ENCODE measurements around the gene HSPB7.
A peak's percentile ranks its signal among the peaks of the same experiment; 100 is the strongest.
"Not testable (repeated sequence)": the region's sequence is repeated elsewhere in the genome, so short reads cannot be mapped to it uniquely, and the experiment has no call there.

Gene HSPB7

DNA sequence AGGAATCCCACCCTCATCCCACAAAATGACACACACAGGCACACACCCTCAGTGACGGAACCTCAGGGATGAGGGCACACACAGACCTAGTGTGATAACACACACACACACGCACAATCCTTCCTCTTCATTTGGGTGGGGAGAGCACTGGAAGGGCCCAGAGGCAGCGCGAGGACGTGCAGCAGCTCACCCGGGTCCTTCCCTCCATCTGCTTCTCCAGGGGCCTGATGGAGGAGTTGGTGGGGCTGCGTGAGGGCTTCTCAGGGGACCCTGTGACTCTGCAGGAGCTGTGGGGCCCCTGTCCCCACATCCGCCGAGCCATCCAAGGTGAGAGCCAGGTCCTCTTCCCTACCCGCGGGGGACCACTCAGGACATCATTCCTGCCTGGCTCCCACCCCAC, 4.5 kb upstream of the HSPB7 start:
- no peaks in the 10 kb centered on the region for H3K36me3 ChIP-seq (replicated peaks in 1 of 2; ENCODE audit: control insufficient read depth in 2 of 2, insufficient read depth in 2 of 2, low read length in 2 of 2)
- peaks cover 0 to 77% (median 0%) of the 10 kb centered on the region in 3 experiments for H3K27me3 ChIP-seq (ENCODE audit: control insufficient read depth in 3 of 3, insufficient read depth in 3 of 3, low read depth in 1 of 3, low read length in 3 of 3)
- no peak overlapping the region for H4K91ac ChIP-seq (ENCODE audit: low read depth, low read length, poor library complexity)
- no peak overlapping the region for H4K8ac ChIP-seq (ENCODE audit: low read depth, low read length)
- peak overlapping the region; percentile 94 for H2BK15ac ChIP-seq (ENCODE audit: low read length)
- no peak overlapping the region for H2BK120ac ChIP-seq (ENCODE audit: low read depth, low read length)
- H3K4ac ChIP-seq (ENCODE audit: low read length), result no peak overlapping the region
- H3K27ac ChIP-seq (replicated peaks; ENCODE audit: low read length), result no peak overlapping the region
- H3K79me1 ChIP-seq (ENCODE audit: low read depth, low read length), result no peaks in the 10 kb centered on the region
- WGBS, 2 donors (ENCODE audit: extremely low coverage in 2 of 2, insufficient read length in 2 of 2, insufficient replicate concordance in 1 of 2), result no CpG with 5 or more reads among the region's 11 CpGs
- H2BK12ac ChIP-seq (ENCODE audit: low read length), result no peak overlapping the region
- H3K9ac ChIP-seq (ENCODE audit: low read depth, low read length, poor library complexity), result peak overlapping the region; percentile 30
- peaks cover 14 to 17% of the 10 kb centered on the region in 2 donors for H3K4me1 ChIP-seq (ENCODE audit: control insufficient read depth in 2 of 2, insufficient read depth in 1 of 2, low read depth in 1 of 2, low read length in 2 of 2)
- H2AK5ac ChIP-seq (ENCODE audit: low read depth, low read length), result no peak overlapping the region
- no peak for DNase-seq (ENCODE audit: low spot score)
- H3K9me3 ChIP-seq (replicated peaks in 1 of 2; ENCODE audit: control insufficient read depth in 2 of 2, insufficient read depth in 1 of 2, low read depth in 1 of 2, low read length in 2 of 2), result no peaks in the 10 kb centered on the region
- H2BK5ac ChIP-seq (ENCODE audit: low read length), result no peak overlapping the region
- H3K4me2 ChIP-seq (ENCODE audit: insufficient read depth, low read length, poor library complexity, severe bottlenecking), result no peak overlapping the region
- no peak overlapping the region for H3K14ac ChIP-seq (ENCODE audit: low read length)
- H3K23ac ChIP-seq (ENCODE audit: low read depth, low read length, poor library complexity), result peak overlapping the region; percentile 73
- peak overlapping the region; percentile 64 for H3K18ac ChIP-seq (ENCODE audit: low read length)
- no peak overlapping the region for H3K4me3 ChIP-seq (ENCODE audit: low read length in 2 of 2)
- no peak overlapping the region for H2AFZ ChIP-seq (ENCODE audit: low read length)

DNA sequence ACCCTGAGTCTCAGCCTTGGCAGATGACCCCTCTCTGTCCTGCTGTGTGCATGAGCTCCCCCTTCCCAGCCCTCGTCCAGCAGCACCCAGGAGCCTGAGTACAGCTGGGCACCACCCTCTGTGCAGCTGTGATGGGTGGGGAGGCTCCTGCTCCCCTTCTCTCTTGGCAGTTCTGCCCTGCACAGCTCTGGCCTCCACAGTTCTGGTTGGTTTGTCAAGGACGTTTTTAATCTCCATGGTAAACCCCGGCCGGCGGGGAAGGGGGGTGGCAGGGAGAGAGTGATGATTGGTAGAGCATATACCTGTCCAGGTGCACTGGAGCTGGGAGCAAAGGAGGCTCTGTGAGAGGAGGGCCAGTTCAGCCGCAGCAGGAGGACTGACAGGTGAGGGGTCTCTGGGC, 3.8 kb upstream of the HSPB7 start, which contains the start of gene CLCNKA:
CLCNKA (plus strand) TSS at position 356 of the 400 bp plus-strand sequence. CDS start 584 bp downstream, outside the sequence.
- Histone ChIP-seq H3K36me3 (replicated peaks in 1 of 2; ENCODE audit: control insufficient read depth in 2 of 2, insufficient read depth in 2 of 2, low read length in 2 of 2) (no peaks in the 10 kb centered on the region), H3K4me2 (ENCODE audit: insufficient read depth, low read length, poor library complexity, severe bottlenecking) (peak within 1 kb of the TSS; percentile 14), H3K79me1 (ENCODE audit: low read depth, low read length) (no peaks in the 10 kb centered on the region), H3K14ac (ENCODE audit: low read length) (no peak within 1 kb of the TSS), H3K4me1 (ENCODE audit: control insufficient read depth in 2 of 2, insufficient read depth in 1 of 2, low read depth in 1 of 2, low read length in 2 of 2) (peaks cover 9 to 14% of the 10 kb centered on the region in 2 donors), H2BK120ac (ENCODE audit: low read depth, low read length) (no peak within 1 kb of the TSS), H4K8ac (ENCODE audit: low read depth, low read length) (no peak within 1 kb of the TSS), H2AFZ (ENCODE audit: low read length) (no peak within 1 kb of the TSS), H3K27me3 (ENCODE audit: control insufficient read depth in 3 of 3, insufficient read depth in 3 of 3, low read depth in 1 of 3, low read length in 3 of 3) (peaks cover 0 to 81% (median 0%) of the 10 kb centered on the region in 3 experiments), H3K23ac (ENCODE audit: low read depth, low read length, poor library complexity) (peak within 1 kb of the TSS; percentile 73), H3K9ac (ENCODE audit: low read depth, low read length, poor library complexity) (peak within 1 kb of the TSS; percentile 30), H3K27ac (replicated peaks; ENCODE audit: low read length) (no peak within 1 kb of the TSS), H3K9me3 (replicated peaks in 1 of 2; ENCODE audit: control insufficient read depth in 2 of 2, insufficient read depth in 1 of 2, low read depth in 1 of 2, low read length in 2 of 2) (no peaks in the 10 kb centered on the region), H2AK5ac (ENCODE audit: low read depth, low read length) (no peak within 1 kb of the TSS), H3K4me3 (ENCODE audit: low read length in 2 of 2) (no peak within 1 kb of the TSS), H3K4ac (ENCODE audit: low read length) (no peak within 1 kb of the TSS), H2BK15ac (ENCODE audit: low read length) (peak within 1 kb of the TSS; percentile 94), H2BK5ac (ENCODE audit: low read length) (no peak within 1 kb of the TSS), H2BK12ac (ENCODE audit: low read length) (no peak within 1 kb of the TSS), H4K91ac (ENCODE audit: low read depth, low read length, poor library complexity) (no peak within 1 kb of the TSS), H3K18ac (ENCODE audit: low read length) (peak within 1 kb of the TSS; percentile 64)
- WGBS, 2 donors (ENCODE audit: extremely low coverage in 2 of 2, insufficient read length in 2 of 2, insufficient replicate concordance in 1 of 2), result no CpG with 5 or more reads among the region's 6 CpGs
- no peak for DNase-seq (ENCODE audit: low spot score)

DNA sequence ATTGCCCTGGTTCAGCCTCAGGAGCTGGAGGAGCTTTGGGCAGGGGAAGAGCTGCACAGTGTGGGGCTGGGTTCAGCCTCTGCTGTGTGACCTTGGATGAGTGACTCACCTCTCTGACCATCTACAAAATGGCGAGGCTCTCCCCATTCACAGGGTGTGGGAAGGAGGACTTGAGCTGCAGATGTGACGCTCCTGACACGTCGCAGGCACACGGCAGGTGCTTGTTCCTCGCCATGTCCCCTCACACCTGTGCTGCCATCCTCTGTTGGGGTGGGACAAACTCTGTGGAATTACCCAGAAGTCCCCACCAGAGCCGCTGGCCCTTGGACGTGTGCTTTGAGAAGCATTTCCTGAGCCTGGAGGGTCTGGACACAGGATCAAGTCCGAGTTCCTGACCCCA, 3.0 kb upstream of the HSPB7 start:
- peaks cover 0 to 89% (median 0%) of the 10 kb centered on the region in 3 experiments for H3K27me3 ChIP-seq (ENCODE audit: control insufficient read depth in 3 of 3, insufficient read depth in 3 of 3, low read depth in 1 of 3, low read length in 3 of 3)
- not testable (repeated sequence) for H2BK15ac ChIP-seq (ENCODE audit: low read length); H4K91ac ChIP-seq (ENCODE audit: low read depth, low read length, poor library complexity); H3K79me1 ChIP-seq (ENCODE audit: low read depth, low read length); H3K18ac ChIP-seq (ENCODE audit: low read length); DNase-seq (ENCODE audit: low spot score); H3K23ac ChIP-seq (ENCODE audit: low read depth, low read length, poor library complexity); H2AK5ac ChIP-seq (ENCODE audit: low read depth, low read length); H2BK5ac ChIP-seq (ENCODE audit: low read length); H4K8ac ChIP-seq (ENCODE audit: low read depth, low read length); H3K9me3 ChIP-seq (replicated peaks in 1 of 2; ENCODE audit: control insufficient read depth in 2 of 2, insufficient read depth in 1 of 2, low read depth in 1 of 2, low read length in 2 of 2); H2BK12ac ChIP-seq (ENCODE audit: low read length); H2BK120ac ChIP-seq (ENCODE audit: low read depth, low read length); H3K9ac ChIP-seq (ENCODE audit: low read depth, low read length, poor library complexity); H3K36me3 ChIP-seq (replicated peaks in 1 of 2; ENCODE audit: control insufficient read depth in 2 of 2, insufficient read depth in 2 of 2, low read length in 2 of 2); H2AFZ ChIP-seq (ENCODE audit: low read length); H3K4ac ChIP-seq (ENCODE audit: low read length); H3K4me3 ChIP-seq (ENCODE audit: low read length in 2 of 2); H3K14ac ChIP-seq (ENCODE audit: low read length); H3K27ac ChIP-seq (replicated peaks; ENCODE audit: low read length)
- WGBS, 2 donors (ENCODE audit: extremely low coverage in 2 of 2, insufficient read length in 2 of 2, insufficient replicate concordance in 1 of 2), result no CpG with 5 or more reads among the region's 9 CpGs
- H3K4me2 ChIP-seq (ENCODE audit: insufficient read depth, low read length, poor library complexity, severe bottlenecking), result peak overlapping the region; percentile 14
- H3K4me1 ChIP-seq (ENCODE audit: control insufficient read depth in 2 of 2, insufficient read depth in 1 of 2, low read depth in 1 of 2, low read length in 2 of 2), result peaks cover 9 to 14% of the 10 kb centered on the region in 2 donors

DNA sequence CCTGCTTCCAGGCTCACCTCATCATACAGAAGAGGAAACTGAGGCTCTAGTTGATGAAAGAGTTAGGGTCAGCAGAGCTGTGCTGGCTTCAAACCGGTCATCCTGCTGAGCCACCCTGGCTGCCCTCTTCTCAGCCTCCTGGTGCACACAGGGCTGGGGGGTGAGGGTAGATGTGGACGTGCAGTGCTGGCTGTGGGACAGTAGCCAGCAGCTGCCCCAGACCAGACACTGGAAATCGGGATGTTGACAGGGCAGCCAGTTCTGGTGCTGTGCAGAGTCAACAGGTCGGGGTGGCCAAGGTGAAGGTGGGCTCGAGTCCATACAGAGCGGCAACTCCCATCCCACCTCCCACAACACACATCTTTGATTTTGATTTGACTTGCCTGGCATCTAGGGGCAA, 2.5 kb upstream of the HSPB7 start:
- H3K4me3 ChIP-seq (ENCODE audit: low read length in 2 of 2), result no peak overlapping the region
- H3K9ac ChIP-seq (ENCODE audit: low read depth, low read length, poor library complexity), result peak overlapping the region; percentile 22
- H3K18ac ChIP-seq (ENCODE audit: low read length), result no peak overlapping the region
- H4K8ac ChIP-seq (ENCODE audit: low read depth, low read length), result no peak overlapping the region
- peak overlapping the region; percentile 58 for H2AK5ac ChIP-seq (ENCODE audit: low read depth, low read length)
- no peak for DNase-seq (ENCODE audit: low spot score)
- no peak overlapping the region for H2BK15ac ChIP-seq (ENCODE audit: low read length)
- no peak overlapping the region for H3K4ac ChIP-seq (ENCODE audit: low read length)
- H2BK120ac ChIP-seq (ENCODE audit: low read depth, low read length), result no peak overlapping the region
- H2BK12ac ChIP-seq (ENCODE audit: low read length), result no peak overlapping the region
- peaks cover 9 to 14% of the 10 kb centered on the region in 2 donors for H3K4me1 ChIP-seq (ENCODE audit: control insufficient read depth in 2 of 2, insufficient read depth in 1 of 2, low read depth in 1 of 2, low read length in 2 of 2)
- H3K9me3 ChIP-seq (replicated peaks in 1 of 2; ENCODE audit: control insufficient read depth in 2 of 2, insufficient read depth in 1 of 2, low read depth in 1 of 2, low read length in 2 of 2), result no peaks in the 10 kb centered on the region
- no peak overlapping the region for H3K27ac ChIP-seq (replicated peaks; ENCODE audit: low read length)
- no peak overlapping the region for H4K91ac ChIP-seq (ENCODE audit: low read depth, low read length, poor library complexity)
- H3K36me3 ChIP-seq (replicated peaks in 1 of 2; ENCODE audit: control insufficient read depth in 2 of 2, insufficient read depth in 2 of 2, low read length in 2 of 2), result no peaks in the 10 kb centered on the region
- H2BK5ac ChIP-seq (ENCODE audit: low read length), result peak overlapping the region; percentile 21
- no CpG with 5 or more reads among the region's 6 CpGs for WGBS, 2 donors (ENCODE audit: extremely low coverage in 2 of 2, insufficient read length in 2 of 2, insufficient replicate concordance in 1 of 2)
- no peak overlapping the region for H3K4me2 ChIP-seq (ENCODE audit: insufficient read depth, low read length, poor library complexity, severe bottlenecking)
- H3K79me1 ChIP-seq (ENCODE audit: low read depth, low read length), result no peaks in the 10 kb centered on the region
- no peak overlapping the region for H3K14ac ChIP-seq (ENCODE audit: low read length)
- H2AFZ ChIP-seq (ENCODE audit: low read length), result no peak overlapping the region
- H3K23ac ChIP-seq (ENCODE audit: low read depth, low read length, poor library complexity), result peak overlapping the region; percentile 62
- H3K27me3 ChIP-seq (ENCODE audit: control insufficient read depth in 3 of 3, insufficient read depth in 3 of 3, low read depth in 1 of 3, low read length in 3 of 3), result peaks cover 0 to 93% (median under 1%) of the 10 kb centered on the region in 3 experiments
